ACC112 (cell line): ENCODE data around the gene SMTN.
"Not testable (repeated sequence)": the region's sequence is repeated elsewhere in the genome, so short reads cannot be mapped to it uniquely, and the experiment has no call there.

Source experiments
- H2AFZ ChIP-seq: fragments of 200-600 bp; sonication (generic); one replicate; pipeline ENCODE4 v1.6.0; 2017; ENCODE audit warnings: antibody characterized with exemption, low read length; ENCODE audit not compliant: unreplicated experiment
- H3K27ac ChIP-seq: fragments of 200-600 bp; sonication (generic); 2 replicates; pipeline ENCODE4 v1.5.1; 2014; ENCODE audit warnings: low read depth, mild to moderate bottlenecking, antibody characterized with exemption, low read length, moderate library complexity
- H3K27me3 ChIP-seq: fragments of 200-600 bp; sonication (generic); 2 replicates; pipeline ENCODE4 v1.6.1; 2014; ENCODE audit warnings: mild to moderate bottlenecking, antibody characterized with exemption, low read length, moderate library complexity, mixed read lengths; ENCODE audit not compliant: insufficient read depth
- H3K36me3 ChIP-seq: fragments of 200-600 bp; sonication (generic); 2 replicates; pipeline ENCODE4 v1.6.1; 2016; ENCODE audit warnings: mild to moderate bottlenecking, antibody characterized with exemption, low read length, moderate library complexity, mixed read lengths; ENCODE audit not compliant: insufficient read depth
- H3K4me1 ChIP-seq: fragments of 200-600 bp; sonication (generic); one replicate; pipeline ENCODE4 v1.6.1; 2016; ENCODE audit warnings: low read length, mixed read lengths; ENCODE audit not compliant: insufficient read depth, unreplicated experiment, control insufficient read depth
- H3K4me3 ChIP-seq: fragments of 200-600 bp; sonication (generic); 2 replicates; pipeline ENCODE4 v1.5.1; 2014; ENCODE audit warnings: mild to moderate bottlenecking, low read depth, low read length
- H3K79me2 ChIP-seq: fragments of 200-600 bp; sonication (generic); one replicate; pipeline ENCODE4 v1.6.0; 2016; ENCODE audit warnings: low read length; ENCODE audit not compliant: control insufficient read depth, unreplicated experiment, insufficient read depth

The SMTN gene

GRCh38 chr22:31049815-31050420, 31.2 kb upstream of the SMTN start:
- H3K4me3 ChIP-seq = no peak overlapping the region
- H3K27me3 ChIP-seq = no peaks in the 10 kb centered on the region
- no peak overlapping the region for H2AFZ ChIP-seq
- H3K79me2 ChIP-seq = no peaks in the 10 kb centered on the region
- H3K27ac ChIP-seq = no peak overlapping the region
- peaks cover under 1% of the 10 kb centered on the region for H3K4me1 ChIP-seq
- H3K36me3 ChIP-seq = no peaks in the 10 kb centered on the region

- H3K27me3 ChIP-seq = no peaks in the 10 kb centered on the region
- peaks cover 6% of the 10 kb centered on the region for H3K4me1 ChIP-seq
- H2AFZ ChIP-seq = peak overlapping the region; percentile 28
- H3K36me3 ChIP-seq = no peaks in the 10 kb centered on the region
- H3K27ac ChIP-seq = peak overlapping the region; percentile 51
- H3K79me2 ChIP-seq = no peaks in the 10 kb centered on the region
- no peak overlapping the region for H3K4me3 ChIP-seq
These were observed 25.9 kb upstream of the SMTN start for GRCh38 chr22:31055117-31055634.

- no peaks in the 10 kb centered on the region for H3K36me3 ChIP-seq
- H2AFZ ChIP-seq = no peak overlapping the region
- no peaks in the 10 kb centered on the region for H3K79me2 ChIP-seq
- no peak overlapping the region for H3K4me3 ChIP-seq
- peaks cover 6% of the 10 kb centered on the region for H3K4me1 ChIP-seq
- H3K27me3 ChIP-seq = no peaks in the 10 kb centered on the region
- peak overlapping the region; percentile 51 for H3K27ac ChIP-seq
These were observed 25.4 kb upstream of the SMTN start for GRCh38 chr22:31055635-31056159.

DNA sequence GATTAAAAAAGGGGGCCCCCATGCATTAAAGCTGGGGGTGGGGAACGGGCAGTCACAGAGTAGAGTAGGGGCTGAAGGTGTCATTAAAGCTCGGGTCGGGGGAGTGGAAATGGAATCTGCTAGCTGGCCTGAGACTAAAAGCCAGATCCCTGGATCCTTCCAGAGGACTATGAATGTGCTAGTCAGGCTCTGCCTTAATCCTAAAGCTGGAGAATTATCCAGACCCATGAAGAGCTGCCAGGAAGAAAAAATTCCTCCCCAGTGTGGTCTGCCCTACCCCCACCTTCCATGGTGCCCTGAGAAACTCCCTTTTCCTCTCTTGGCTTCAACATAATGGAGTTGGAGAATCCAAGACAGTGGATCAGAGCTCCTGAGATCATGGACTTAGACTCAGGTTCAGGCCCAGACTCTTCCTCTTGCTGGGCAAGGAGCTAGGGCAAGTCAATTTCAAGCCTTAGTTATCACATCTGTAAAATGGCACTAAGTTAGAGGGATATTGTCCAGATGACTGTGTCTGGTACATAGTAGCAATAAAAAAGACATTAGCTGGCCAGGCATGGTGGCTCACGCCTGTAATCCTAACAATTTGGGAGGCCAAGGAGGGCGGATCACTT, 24.0 kb upstream of the SMTN start:
- Histone ChIP-seq H3K4me3 (no peak overlapping the region), H3K36me3 (no peaks in the 10 kb centered on the region), H3K27me3 (no peaks in the 10 kb centered on the region), H2AFZ (no peak overlapping the region), H3K27ac (no peak overlapping the region), H3K79me2 (no peaks in the 10 kb centered on the region), H3K4me1 (peaks cover 6% of the 10 kb centered on the region)

GRCh38 chr22:31059663-31060062, 21.5 kb upstream of the SMTN start:
- not testable (repeated sequence) for H2AFZ ChIP-seq, H3K36me3 ChIP-seq, H3K27ac ChIP-seq, H3K27me3 ChIP-seq, H3K79me2 ChIP-seq, H3K4me3 ChIP-seq, H3K4me1 ChIP-seq

GRCh38 chr22:31062566-31063230, 18.4 kb upstream of the SMTN start:
- no peak overlapping the region for H3K4me3 ChIP-seq

GRCh38 chr22:31064369-31064768, 16.7 kb upstream of the SMTN start:
- Histone ChIP-seq H2AFZ (no peak overlapping the region), H3K4me1 (no peaks in the 10 kb centered on the region)

More at GRCh38 chr22:31062566-31063230, 18.4 kb upstream of the SMTN start:
- no peak overlapping the region for H3K27ac ChIP-seq
- H3K79me2 ChIP-seq = no peaks in the 10 kb centered on the region
- no peaks in the 10 kb centered on the region for H3K27me3 ChIP-seq
- H3K4me1 ChIP-seq = no peaks in the 10 kb centered on the region
- no peaks in the 10 kb centered on the region for H3K36me3 ChIP-seq
- no peak overlapping the region for H2AFZ ChIP-seq

GRCh38 chr22:31068970-31069369, 12.1 kb upstream of the SMTN start:
- Histone ChIP-seq H3K4me1 (no peaks in the 10 kb centered on the region), H3K79me2 (no peaks in the 10 kb centered on the region), H3K36me3 (no peaks in the 10 kb centered on the region), H3K27me3 (no peaks in the 10 kb centered on the region), H3K27ac (no peak overlapping the region), H3K4me3 (no peak overlapping the region), H2AFZ (no peak overlapping the region)

More at GRCh38 chr22:31064369-31064768, 16.7 kb upstream of the SMTN start:
- H3K4me3 ChIP-seq = no peak overlapping the region
- H3K27ac ChIP-seq = no peak overlapping the region
- H3K79me2 ChIP-seq = no peaks in the 10 kb centered on the region
- H3K27me3 ChIP-seq = no peaks in the 10 kb centered on the region
- H3K36me3 ChIP-seq = no peaks in the 10 kb centered on the region

- H3K27ac ChIP-seq, H3K36me3 ChIP-seq, H3K4me1 ChIP-seq, H3K27me3 ChIP-seq, H2AFZ ChIP-seq, H3K79me2 ChIP-seq, H3K4me3 ChIP-seq: not testable (repeated sequence)
These were observed 11.3 kb upstream of the SMTN start for GRCh38 chr22:31069691-31070314.

DNA sequence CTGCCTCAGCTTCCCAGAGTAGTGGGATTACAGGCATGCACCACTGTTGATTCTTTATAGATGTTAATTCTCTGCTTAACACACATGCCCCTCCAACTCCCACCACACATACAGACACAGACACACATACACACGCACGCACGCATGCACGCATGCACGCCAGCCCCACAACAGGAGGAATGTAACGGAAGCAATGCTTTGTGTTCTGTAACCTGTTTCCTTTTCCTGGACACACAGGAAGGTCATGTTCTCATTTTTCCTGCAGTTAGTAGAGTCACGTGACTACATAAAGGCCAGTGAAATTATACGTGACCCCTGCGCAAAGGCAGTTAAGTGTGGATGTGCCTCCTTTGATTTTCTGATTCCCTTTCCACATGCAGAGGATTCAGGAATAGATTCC, 8.0 kb upstream of the SMTN start:
- H2AFZ ChIP-seq, H3K27me3 ChIP-seq, H3K4me1 ChIP-seq, H3K36me3 ChIP-seq, H3K79me2 ChIP-seq, H3K27ac ChIP-seq, H3K4me3 ChIP-seq: not testable (repeated sequence)
